Keratinocyte (primary cell): Measurements from ENCODE around the gene FREM3.
"Not testable (repeated sequence)": the region's sequence is repeated elsewhere in the genome, so short reads cannot be mapped to it uniquely, and the experiment has no call there.

Source experiments
- EZH2 ChIP-seq: IDR thresholded peaks from one replicate; pipeline ENCODE4 v1.6.1; 2012; ENCODE audit warnings: inconsistent platforms, mild to moderate bottlenecking, low read length, moderate library complexity
- TF ChIP-seq, protein P1 (sequence below), 3 experiments: IDR thresholded peaks in 1 of 3; conservative IDR thresholded peaks in 1 of 3; optimal IDR thresholded peaks in 1 of 3; 2 replicates in 2 of 3; 3 replicates in 1 of 3; pipeline versions ENCODE3 to v1.5.1; 2011; ENCODE audit warnings: low read length in 3 of 3, mild to moderate bottlenecking in 3 of 3, moderate library complexity in 2 of 3, control low read depth in 1 of 3, inconsistent platforms in 1 of 3; ENCODE audit not compliant: insufficient read depth in 2 of 3; ENCODE audit errors: extremely low read depth in 1 of 3

DNA sequence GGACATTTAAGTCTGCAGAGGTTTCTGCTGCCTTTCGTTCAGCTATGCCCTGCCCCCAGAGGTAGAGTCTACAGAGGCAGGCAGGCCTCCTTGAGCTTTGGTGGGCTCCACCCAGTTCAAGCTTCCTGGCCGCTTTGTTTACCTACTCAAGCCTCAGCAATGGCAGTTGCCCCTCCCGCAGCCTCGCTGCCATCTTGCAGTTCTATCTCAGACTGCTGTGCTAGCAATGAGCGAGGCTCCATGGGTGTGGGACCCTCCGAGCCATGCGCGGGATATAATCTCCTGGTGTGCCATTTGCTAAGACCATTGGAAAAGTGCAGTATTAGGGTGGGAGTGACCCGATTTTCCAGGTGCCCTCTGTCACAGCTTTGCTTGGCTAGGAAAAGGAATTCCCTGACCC lies 26.8 kb downstream of the FREM3 start:
- TF ChIP-seq, protein P1, sequence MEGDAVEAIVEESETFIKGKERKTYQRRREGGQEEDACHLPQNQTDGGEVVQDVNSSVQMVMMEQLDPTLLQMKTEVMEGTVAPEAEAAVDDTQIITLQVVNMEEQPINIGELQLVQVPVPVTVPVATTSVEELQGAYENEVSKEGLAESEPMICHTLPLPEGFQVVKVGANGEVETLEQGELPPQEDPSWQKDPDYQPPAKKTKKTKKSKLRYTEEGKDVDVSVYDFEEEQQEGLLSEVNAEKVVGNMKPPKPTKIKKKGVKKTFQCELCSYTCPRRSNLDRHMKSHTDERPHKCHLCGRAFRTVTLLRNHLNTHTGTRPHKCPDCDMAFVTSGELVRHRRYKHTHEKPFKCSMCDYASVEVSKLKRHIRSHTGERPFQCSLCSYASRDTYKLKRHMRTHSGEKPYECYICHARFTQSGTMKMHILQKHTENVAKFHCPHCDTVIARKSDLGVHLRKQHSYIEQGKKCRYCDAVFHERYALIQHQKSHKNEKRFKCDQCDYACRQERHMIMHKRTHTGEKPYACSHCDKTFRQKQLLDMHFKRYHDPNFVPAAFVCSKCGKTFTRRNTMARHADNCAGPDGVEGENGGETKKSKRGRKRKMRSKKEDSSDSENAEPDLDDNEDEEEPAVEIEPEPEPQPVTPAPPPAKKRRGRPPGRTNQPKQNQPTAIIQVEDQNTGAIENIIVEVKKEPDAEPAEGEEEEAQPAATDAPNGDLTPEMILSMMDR (optimal IDR thresholded peaks at IDR 0.05 in 1 of 3, IDR thresholded peaks at IDR 0.05 in 1 of 3, conservative IDR thresholded peaks at IDR 0.05 in 1 of 3; ENCODE audit: extremely low read depth in 1 of 3, insufficient read depth in 2 of 3, low read length in 3 of 3): not testable (repeated sequence)
- not testable (repeated sequence) for TF ChIP-seq EZH2
